B cell (primary cell): Measurements from ENCODE around the gene FAM177A1. TPM values are rescaled to one million over a fixed set of nuclear protein-coding genes. Genes with fewer than 3 reads are reported as not detected.

Experiments used
- ATAC-seq: fragments of 200-7000 bp; cut with Tn5 transposase; one replicate; pipeline ENCODE4 v1.10.0; 2021; ENCODE audit warnings: low read depth, mild to moderate bottlenecking, moderate number of reproducible peaks, moderate library complexity
- CTCF ChIA-PET: fragments of 350-600 bp; sonication (Branson Sonifier 250); formaldehyde crosslinking; loops from one replicate; lab custom pipeline; 2021; ENCODE audit warnings: antibody characterized with exemption, inconsistent platforms; lab: Charles Lee
- POLR2A ChIA-PET: fragments of 350-600 bp; sonication (Branson Sonifier 250); formaldehyde crosslinking; loops from one replicate; lab custom pipeline; 2021; ENCODE audit warnings: antibody characterized with exemption; lab: Charles Lee
- DNase-seq: peaks from one replicate; pipeline ENCODE4 v3.0.0; 2013
- H2AFZ ChIP-seq: 2 replicates; pipeline ENCODE4 v1.6.1; 2012; ENCODE audit warnings: mild to moderate bottlenecking, low read depth, low read length; ENCODE audit not compliant: insufficient read depth, poor library complexity, severe bottlenecking
- H3K27ac ChIP-seq, 2 donors: 1 replicate in 1 of 2; 2 replicates in 1 of 2; pipeline ENCODE4 v1.5.1; 2012 to 2013; ENCODE audit warnings: low read length in 2 of 2, mild to moderate bottlenecking in 2 of 2, moderate library complexity in 1 of 2
- H3K27me3 ChIP-seq, 4 experiments: fragments of 200-600 bp in 1 of 4; sonication (generic) in 1 of 4; replicated peaks in 1 of 4; 1 replicate in 2 of 4; 2 replicates in 2 of 4; pipeline versions ENCODE4 v1.6.1 to v1.7.0; 2013 to 2016; ENCODE audit warnings: low read length in 3 of 4, mild to moderate bottlenecking in 2 of 4, mixed read lengths in 1 of 4, moderate library complexity in 1 of 4; ENCODE audit not compliant: insufficient read depth in 4 of 4, control insufficient read depth in 3 of 4; ENCODE audit errors: control extremely low read depth in 1 of 4
- H3K36me3 ChIP-seq, 2 experiments: replicated peaks in 1 of 2; 1 replicate in 1 of 2; 2 replicates in 1 of 2; pipeline versions ENCODE4 v1.6.1 to v1.7.1; 2013; ENCODE audit warnings: low read length in 1 of 2; ENCODE audit not compliant: insufficient read depth in 2 of 2, control insufficient read depth in 1 of 2; ENCODE audit errors: control extremely low read depth in 1 of 2, extremely low read depth in 1 of 2
- H3K4me1 ChIP-seq, 2 donors: fragments of 200-600 bp in 1 of 2; sonication (generic) in 1 of 2; 1 replicate in 1 of 2; 2 replicates in 1 of 2; pipeline versions ENCODE4 v1.5.1 to v1.6.1; 2013 to 2017; ENCODE audit warnings: low read length in 2 of 2; ENCODE audit not compliant: control insufficient read depth in 2 of 2, insufficient read depth in 2 of 2
- H3K4me2 ChIP-seq: replicated peaks from 2 replicates; pipeline ENCODE3; 2012; ENCODE audit warnings: mild to moderate bottlenecking, low read depth, low read length; ENCODE audit not compliant: poor library complexity, severe bottlenecking
- H3K4me3 ChIP-seq, 5 experiments: fragments of 200-600 bp in 1 of 5; sonication (generic) in 1 of 5; 1 replicate in 3 of 5; 2 replicates in 2 of 5; pipeline versions ENCODE4 v1.5.1 to v1.7.0; 2011 to 2016; ENCODE audit warnings: low read length in 4 of 5, mild to moderate bottlenecking in 4 of 5, low read depth in 2 of 5, control low read depth in 1 of 5, moderate library complexity in 1 of 5; ENCODE audit not compliant: insufficient read depth in 1 of 5; ENCODE audit errors: control extremely low read depth in 1 of 5, extremely low read depth in 1 of 5
- H3K79me2 ChIP-seq: fragments of 200-600 bp; sonication (generic); one replicate; pipeline ENCODE4 v1.6.0; 2016; ENCODE audit warnings: low read length; ENCODE audit not compliant: control insufficient read depth, insufficient read depth
- H3K9ac ChIP-seq: fragments of 200-600 bp; sonication (generic); 2 replicates; pipeline ENCODE4 v1.6.1; 2017; ENCODE audit warnings: mild to moderate bottlenecking, low read length, moderate library complexity
- H3K9me3 ChIP-seq, 3 donors: one replicate each; pipeline versions ENCODE4 v1.6.1 to v1.7.1; 2013; ENCODE audit warnings: low read length in 2 of 3; ENCODE audit not compliant: control insufficient read depth in 2 of 3, insufficient read depth in 1 of 3; ENCODE audit errors: control extremely low read depth in 1 of 3
- H4K20me1 ChIP-seq: 2 replicates; pipeline ENCODE4 v1.6.0; 2012; ENCODE audit warnings: mild to moderate bottlenecking, low read length; ENCODE audit not compliant: insufficient read depth, control insufficient read depth, poor library complexity, severe bottlenecking
- H3K27ac Mint-ChIP-seq: one replicate; pipeline ENCODE4 v1.8.0; 2021; ENCODE audit warnings: mixed read lengths
- H3K27me3 Mint-ChIP-seq: one replicate; pipeline ENCODE4 v1.8.0; 2021; ENCODE audit warnings: mixed read lengths
- H3K4me1 Mint-ChIP-seq: one replicate; pipeline ENCODE4 v1.8.0; 2021; ENCODE audit warnings: mixed read lengths
- H3K4me3 Mint-ChIP-seq: one replicate; pipeline ENCODE4 v1.8.0; 2021; ENCODE audit warnings: mixed read lengths
- H3K9me3 Mint-ChIP-seq: one replicate; pipeline ENCODE4 v1.8.0; 2022; ENCODE audit warnings: mixed read lengths; ENCODE audit not compliant: insufficient read depth
- CTCF ChIP-seq: fragments of 200-600 bp; IDR thresholded peaks from one replicate; pipeline ENCODE4 v1.8.0; 2022; ENCODE audit warnings: antibody characterized with exemption, mild to moderate bottlenecking
- EZH2 ChIP-seq: IDR thresholded peaks from 2 replicates; pipeline ENCODE4 v1.6.1; 2012; ENCODE audit warnings: borderline replicate concordance, low read depth, mild to moderate bottlenecking, moderate library complexity, low read length; ENCODE audit not compliant: insufficient read depth, poor library complexity, severe bottlenecking
- WGBS: methylation state at CpG from one replicate; pipeline ENCODE4 v1.1.5; 2013; ENCODE audit warnings: missing lambda C conversion rate; ENCODE audit not compliant: insufficient coverage; 5-methylcytosine and 5-hydroxymethylcytosine counted together
- intact Hi-C: fragments of 100-400 bp; cut with micrococcal nuclease; formaldehyde crosslinking; loops from one replicate; pipeline ENCODE4 v1.10.0; 2022
- polyA minus RNA-seq: library from RNA; depleted of rRNA, polyadenylated mRNA; stranded (reverse); fragments of >200 nt; gene quantifications from 2 replicates; pipeline ENCODE4 v1.2.3, GENCODE V29; 2012
- polyA plus RNA-seq: library from polyadenylated mRNA; depleted of rRNA; stranded (reverse); fragments of >200 nt; gene quantifications from 2 replicates; pipeline ENCODE4 v1.2.3, GENCODE V29; 2012
- total RNA-seq, 2 donors: library from RNA; stranded (reverse); fragments of 120-200 nt in 1 of 2; gene quantifications; 1 replicate in 1 of 2; 2 replicates in 1 of 2; pipeline versions ENCODE4 v1.2.3 to v1.2.4, GENCODE V29; 2013 to 2022

FAM177A1 gene
- total RNA-seq, result 32.1 and 39.4 TPM in 2 replicates
- 29.6 TPM for total RNA-seq (2013)
- 14.3 and 22.1 TPM in 2 replicates for polyA plus RNA-seq
- polyA minus RNA-seq, result 36.4 and 38.3 TPM in 2 replicates

- ATAC-seq (peak; percentile 94), DNase-seq (peak; percentile 99)
- H3K9me3 Mint-ChIP-seq, result no peaks in the 10 kb centered on the region
- ChIA-PET CTCF (interaction anchor here (0.9 to 2.3 kb wide), 4 partner anchors 9 to 374 kb away, joined by 3 to 15 read pairs (median 4); partner anchors contain the start of gene SRP54), POLR2A (interaction anchor here (0.5 to 2.2 kb wide), 9 partner anchors 64 to 1274 kb away, joined by 3 to 22 read pairs (median 6); partner anchors contain the start of genes BAZ1A, BRMS1L, NFKBIA and PPP2R3C)
- intact Hi-C loops, result loop anchor here (1.0 to 10.0 kb wide), 12 partner anchors 64 to 1276 kb away; partner anchors contain the start of genes BRMS1L, CFL2, EAPP and INSM2
- peak within 1 kb of the TSS; percentile 87 for H3K4me3 Mint-ChIP-seq
- Histone ChIP-seq H3K27ac (peak within 1 kb of the TSS; percentile 94 to 96), H3K4me3 (peak within 1 kb of the TSS; percentile 70 to 97 (median 80)), H3K36me3 (no peaks in the 10 kb centered on the region), H3K27me3 (no peaks in the 10 kb centered on the region), H3K4me2 (peak within 1 kb of the TSS; percentile 91), H3K4me1 (peaks cover 11 to 15% of the 10 kb centered on the region in 2 donors), H4K20me1 (no peaks in the 10 kb centered on the region), H2AFZ (peak within 1 kb of the TSS; percentile 79), H3K9me3 (no peaks in the 10 kb centered on the region), H3K9ac (peak within 1 kb of the TSS; percentile 97), H3K79me2 (peaks cover 25% of the 10 kb centered on the region)
- no peaks in the 10 kb centered on the region for H3K27me3 Mint-ChIP-seq
- TF ChIP-seq CTCF (no peak), EZH2 (no peak)
- peak within 1 kb of the TSS; percentile 95 for H3K27ac Mint-ChIP-seq
- H3K4me1 Mint-ChIP-seq, result peaks cover 26% of the 10 kb centered on the region
- WGBS, result under 1% methylated on average over 77 of the region's 77 CpGs
Observed at GRCh38 chr14:35046048-35046750, at the start of gene FAM177A1. TSS of gene FAM177A1 (plus strand) at chr14:35046272. CDS start at chr14:35046464, 192 bp downstream.

- TF ChIP-seq EZH2 (no peak), CTCF (no peak)
- H3K4me1 ChIP-seq, result no peaks in the 10 kb centered on the region
- WGBS, result 93% methylated on average over 2 of the region's 3 CpGs
- intact Hi-C loops, result loop anchor here (10.0 kb wide), 1 partner anchor 687 kb away; no protein-coding TSS in a partner anchor
- peaks cover 8% of the 10 kb centered on the region for H3K4me1 Mint-ChIP-seq
- no peaks in the 10 kb centered on the region for H3K9me3 ChIP-seq
- CTCF ChIA-PET, result no interaction called here
- H3K4me3 Mint-ChIP-seq, result no peak overlapping the region
- peaks cover 16% of the 10 kb centered on the region for H4K20me1 ChIP-seq
- no peaks in the 10 kb centered on the region for H3K27me3 ChIP-seq
- no peak overlapping the region for H2AFZ ChIP-seq
- no peak overlapping the region for H3K4me3 ChIP-seq
- POLR2A ChIA-PET, result no interaction called here
- no peaks in the 10 kb centered on the region for H3K27me3 Mint-ChIP-seq
- no peaks in the 10 kb centered on the region for H3K9me3 Mint-ChIP-seq
- H3K9ac ChIP-seq, result no peak overlapping the region
- peaks cover 20% of the 10 kb centered on the region for H3K79me2 ChIP-seq
- DNase-seq (no peak), ATAC-seq (no peak)
- no peak overlapping the region for H3K27ac Mint-ChIP-seq
- no peak overlapping the region for H3K4me2 ChIP-seq
- H3K27ac ChIP-seq, result no peak overlapping the region
- peaks cover 6 to 26% of the 10 kb centered on the region in 2 experiments for H3K36me3 ChIP-seq
Observed at GRCh38 chr14:34997762-34998161, 48.3 kb upstream of the FAM177A1 start.
